Subcutaneous adipose tissue (tissue), 4 donors: ENCODE results near the gene CALCA. TPM values are rescaled to one million over a fixed set of nuclear protein-coding genes. Genes with fewer than 3 reads are reported as not detected.

ENCODE experiments used
- total RNA-seq, 4 donors: library from RNA; depleted of rRNA; stranded (reverse); fragments of >200 nt; gene quantifications; one replicate each; pipeline ENCODE4 v1.1.0, GENCODE V29; 2016
- TF ChIP-seq, protein P1 (sequence below): fragments of 450-650 bp; IDR thresholded peaks from one replicate; pipeline ENCODE4 v1.5.1; 2016; ENCODE audit warnings: low read depth, mild to moderate bottlenecking, control low read depth, antibody characterized with exemption, moderate library complexity

Gene CALCA
- total RNA-seq, 4 donors from 2014 or later: not detected

DNA sequence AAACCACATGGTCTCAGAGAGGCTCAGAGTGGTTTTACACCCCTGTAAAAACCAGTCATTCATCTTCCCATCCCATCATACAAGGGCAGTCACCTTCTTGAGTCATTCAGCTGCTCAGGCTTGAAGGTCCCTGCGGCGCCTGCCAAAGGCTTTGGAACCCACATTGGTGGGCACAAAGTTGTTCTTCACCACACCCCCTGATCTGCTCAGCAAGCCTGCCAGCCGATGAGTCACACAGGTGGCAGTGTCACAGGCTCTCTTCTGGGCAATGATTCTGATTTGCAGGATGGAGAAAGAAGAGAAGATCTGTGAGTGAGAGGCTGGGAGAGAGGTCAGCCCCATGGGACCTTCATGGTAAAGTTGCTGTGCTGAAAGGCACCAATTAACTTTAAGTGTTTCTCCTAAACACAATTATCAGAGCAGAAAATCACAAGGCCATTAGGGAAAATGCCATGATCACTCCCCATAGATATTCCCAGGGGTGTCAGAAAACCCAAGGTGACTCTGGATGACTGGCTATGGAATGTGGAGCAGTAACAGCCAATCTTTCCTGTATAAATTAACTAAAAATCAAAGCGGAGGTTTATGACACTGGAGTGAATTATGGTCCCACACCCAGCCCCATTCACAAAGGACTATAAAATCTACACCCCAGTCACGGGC lies 4.4 kb downstream of the CALCA start:
- TF ChIP-seq, protein P1, sequence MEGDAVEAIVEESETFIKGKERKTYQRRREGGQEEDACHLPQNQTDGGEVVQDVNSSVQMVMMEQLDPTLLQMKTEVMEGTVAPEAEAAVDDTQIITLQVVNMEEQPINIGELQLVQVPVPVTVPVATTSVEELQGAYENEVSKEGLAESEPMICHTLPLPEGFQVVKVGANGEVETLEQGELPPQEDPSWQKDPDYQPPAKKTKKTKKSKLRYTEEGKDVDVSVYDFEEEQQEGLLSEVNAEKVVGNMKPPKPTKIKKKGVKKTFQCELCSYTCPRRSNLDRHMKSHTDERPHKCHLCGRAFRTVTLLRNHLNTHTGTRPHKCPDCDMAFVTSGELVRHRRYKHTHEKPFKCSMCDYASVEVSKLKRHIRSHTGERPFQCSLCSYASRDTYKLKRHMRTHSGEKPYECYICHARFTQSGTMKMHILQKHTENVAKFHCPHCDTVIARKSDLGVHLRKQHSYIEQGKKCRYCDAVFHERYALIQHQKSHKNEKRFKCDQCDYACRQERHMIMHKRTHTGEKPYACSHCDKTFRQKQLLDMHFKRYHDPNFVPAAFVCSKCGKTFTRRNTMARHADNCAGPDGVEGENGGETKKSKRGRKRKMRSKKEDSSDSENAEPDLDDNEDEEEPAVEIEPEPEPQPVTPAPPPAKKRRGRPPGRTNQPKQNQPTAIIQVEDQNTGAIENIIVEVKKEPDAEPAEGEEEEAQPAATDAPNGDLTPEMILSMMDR: no peak

DNA sequence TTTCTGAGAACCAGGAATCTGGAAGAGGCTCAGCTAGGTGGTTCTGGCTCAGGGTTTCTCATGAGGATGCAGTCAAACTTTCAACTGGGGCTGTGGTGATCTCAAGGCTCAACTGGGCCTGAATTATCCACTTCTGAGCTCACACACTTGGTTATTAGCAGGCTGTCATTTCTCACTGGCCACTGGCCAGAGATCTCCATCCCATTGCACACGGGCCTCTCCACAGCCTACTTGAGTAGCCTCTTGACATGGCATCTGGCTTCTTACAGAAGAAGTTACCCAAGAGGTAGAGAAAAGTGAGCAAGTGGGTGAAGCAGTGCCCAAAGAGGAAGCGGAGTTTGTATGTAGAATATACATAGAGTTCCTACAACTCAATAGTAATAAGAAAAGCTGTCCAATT lies 16.0 kb downstream of the CALCA start:
- TF ChIP-seq, protein P1: no peak

DNA sequence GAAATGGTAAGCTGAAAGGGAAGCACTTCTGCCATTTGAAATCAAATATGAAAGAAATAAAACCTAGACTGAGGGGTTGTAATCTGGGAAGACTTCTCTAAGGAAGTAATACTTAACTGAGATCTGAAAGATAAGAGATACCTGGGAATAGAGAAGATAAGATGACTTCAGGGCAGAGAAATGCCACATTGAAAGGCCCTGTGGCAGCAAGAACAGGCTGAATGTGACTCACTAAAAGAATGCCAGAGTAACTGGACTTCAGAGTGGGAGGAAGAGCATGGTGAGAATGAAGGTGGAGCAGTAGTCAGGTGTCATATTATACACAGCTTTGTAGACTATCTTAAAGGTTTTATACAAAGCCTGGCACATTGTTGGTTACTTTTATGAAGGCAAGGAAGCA lies 17.6 kb downstream of the CALCA start:
- TF ChIP-seq, protein P1: no peak

DNA sequence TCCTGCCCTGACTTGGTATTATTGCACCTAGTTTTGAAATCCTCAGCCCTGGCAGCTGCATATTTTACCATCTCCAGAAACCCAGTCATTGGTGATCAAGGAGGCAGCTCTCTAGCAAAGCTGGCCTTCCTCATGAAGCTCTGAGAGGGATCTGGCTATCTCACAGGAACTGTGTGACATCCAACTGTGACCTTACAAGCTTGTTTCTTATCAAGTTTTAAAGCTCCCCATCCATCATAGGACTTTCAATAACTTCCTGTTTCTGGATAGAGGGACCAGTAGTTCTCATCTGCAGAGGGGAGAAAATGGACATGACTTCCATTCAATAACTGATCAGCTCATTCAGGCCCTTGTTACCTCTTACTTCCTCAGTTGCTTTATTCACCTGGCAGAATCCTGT lies 18.2 kb downstream of the CALCA start:
- TF ChIP-seq, protein P1: no peak

DNA sequence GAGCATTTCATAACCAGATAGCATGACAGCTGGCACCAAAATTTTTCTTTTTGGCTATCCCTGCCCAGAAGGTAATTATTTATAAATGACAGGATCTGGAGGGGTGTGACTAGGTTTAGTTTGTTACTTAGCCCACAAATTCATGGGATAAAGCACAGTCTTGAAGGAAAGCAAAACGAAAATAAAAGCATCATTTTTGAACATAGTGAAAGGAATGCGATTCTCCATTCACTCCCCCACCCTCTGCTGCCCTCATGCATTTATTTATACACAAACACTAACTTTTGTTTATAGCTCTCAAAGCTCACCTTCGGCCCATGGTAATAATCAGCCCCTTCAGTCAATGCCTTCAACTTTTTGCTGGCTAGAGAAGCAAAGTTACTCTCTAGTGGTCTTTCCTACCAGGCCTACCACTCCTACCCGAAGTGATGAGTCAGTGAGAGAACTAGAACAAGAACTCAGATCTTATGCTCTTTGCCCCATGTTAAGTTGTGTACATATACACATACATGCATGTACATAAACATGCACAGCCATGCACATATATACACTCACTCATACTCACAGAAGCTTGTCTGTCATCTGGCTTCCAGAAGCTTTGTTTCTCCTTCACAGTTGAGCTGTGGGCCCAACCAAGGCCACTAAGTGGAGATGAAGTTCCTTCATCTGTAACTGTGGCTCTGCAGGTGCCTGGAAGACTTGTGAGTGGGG lies 22.6 kb downstream of the CALCA start:
- TF ChIP-seq, protein P1: no peak

DNA sequence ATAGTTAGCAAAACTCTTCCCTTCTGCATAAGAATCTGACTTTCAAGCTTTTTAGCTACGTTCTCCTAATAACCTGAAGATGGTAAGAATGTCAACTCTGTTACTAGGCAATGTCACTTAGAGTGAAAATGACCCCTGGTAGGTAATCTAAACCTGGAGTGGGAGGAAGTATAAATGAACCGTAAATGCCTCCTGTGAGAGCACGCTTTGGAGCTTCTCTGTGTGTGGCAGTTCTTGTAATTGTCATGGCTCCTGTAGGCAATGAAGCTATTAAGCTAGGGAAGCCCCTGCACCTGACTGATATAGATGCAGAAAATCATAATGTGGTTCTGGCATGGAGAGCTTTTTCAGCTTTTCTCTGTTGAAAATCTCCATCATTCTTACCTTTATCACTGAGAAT lies 29.4 kb downstream of the CALCA start:
- TF ChIP-seq, protein P1: no peak

DNA sequence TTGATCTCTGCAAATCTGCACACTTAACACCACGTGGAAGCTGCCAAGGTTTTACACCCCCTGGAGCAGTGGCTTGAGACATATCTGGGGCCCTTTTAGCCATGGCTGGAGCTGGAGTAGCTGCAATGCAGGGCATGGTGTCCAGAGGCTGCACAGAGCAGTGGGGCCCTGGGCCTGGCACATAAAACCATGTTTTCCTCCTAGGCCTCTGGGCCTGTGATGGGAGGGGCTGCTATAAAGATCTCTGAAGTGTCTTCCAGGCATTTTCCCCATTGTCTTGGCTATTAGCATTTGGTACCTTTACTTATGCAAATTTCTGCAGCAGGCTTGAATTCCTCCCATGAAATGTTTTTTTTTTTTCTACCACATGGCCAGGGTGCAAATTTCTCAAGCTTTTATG lies 33.2 kb downstream of the CALCA start:
- TF ChIP-seq, protein P1: no peak
